Ascending aorta (tissue), 2 donors: ENCODE results near the gene CCDC12. TPM values are rescaled to one million over a fixed set of nuclear protein-coding genes. Genes with fewer than 3 reads are reported as not detected.

Experiments
- DNase-seq, 2 donors: peaks; one replicate each; pipeline ENCODE4 v3.0.0-alpha.2; 2019; ENCODE audit warnings: low spot score in 2 of 2
- H3K27ac ChIP-seq, 2 donors: fragments of 200-600 bp; sonication (generic); one replicate each; pipeline ENCODE4 v1.5.1; 2016 to 2017; ENCODE audit warnings: mild to moderate bottlenecking in 1 of 2
- H3K27me3 ChIP-seq: fragments of 200-600 bp; sonication (generic); one replicate; pipeline ENCODE4 v1.5.1; 2017
- H3K36me3 ChIP-seq, 2 donors: fragments of 200-600 bp; sonication (generic); one replicate each; pipeline ENCODE4 v1.5.1; 2016
- H3K4me1 ChIP-seq, 2 donors: fragments of 200-600 bp; sonication (generic); one replicate each; pipeline ENCODE4 v1.5.1; 2016 to 2017; ENCODE audit warnings: mild to moderate bottlenecking in 1 of 2
- H3K4me3 ChIP-seq, 2 donors: fragments of 200-600 bp; sonication (generic); one replicate each; pipeline ENCODE4 v1.5.1; 2016 to 2017; ENCODE audit warnings: mild to moderate bottlenecking in 1 of 2
- H3K9me3 ChIP-seq, 2 donors: fragments of 200-600 bp; sonication (generic); one replicate each; pipeline ENCODE4 v1.5.1; 2016
- CTCF ChIP-seq, 3 experiments: fragments of 200-600 bp in 2 of 3; fragments of 450-650 bp in 1 of 3; sonication (generic) in 2 of 3; IDR thresholded peaks; one replicate each; pipeline ENCODE4 v1.5.1; 2016 to 2019; ENCODE audit warnings: antibody characterized with exemption in 3 of 3, mild to moderate bottlenecking in 1 of 3, moderate library complexity in 1 of 3
- intact Hi-C: fragments of 100-400 bp; cut with DNase I; formaldehyde crosslinking; loops from one replicate; pipeline ENCODE4 v1.15.1; 2023
- total RNA-seq: library from RNA; depleted of rRNA; stranded (reverse); fragments of >200 nt; gene quantifications from one replicate; pipeline ENCODE4 v1.1.0, GENCODE V29; 2016

Gene CCDC12
- total RNA-seq, 1 donor from 2014 or later: 34.3 TPM

- intact Hi-C loops: no loop called here
- H3K4me1 ChIP-seq: no peaks in the 10 kb centered on the region
- H3K27ac ChIP-seq: no peak overlapping the region
- peak in 1 of 2 donors; percentile 2 for DNase-seq
- TF ChIP-seq CTCF (IDR thresholded peaks at IDR 0.05): no peak
- H3K27me3 ChIP-seq: no peaks in the 10 kb centered on the region
- H3K36me3 ChIP-seq: peaks cover 26 to 57% of the 10 kb centered on the region in 2 donors
- no peaks in the 10 kb centered on the region for H3K9me3 ChIP-seq
- H3K4me3 ChIP-seq: no peak overlapping the region
These were observed 23.8 kb upstream of the CCDC12 start for GRCh38 chr3:47000198-47000815.

GRCh38 chr3:46999516-47000197, 23.1 kb upstream of the CCDC12 start:
- no peaks in the 10 kb centered on the region for H3K4me1 ChIP-seq
- H3K27me3 ChIP-seq: no peaks in the 10 kb centered on the region
- no peak for TF ChIP-seq CTCF (IDR thresholded peaks at IDR 0.05)
- intact Hi-C loops: loop anchor here (5.0 kb wide), 1 partner anchor 292 kb away; no protein-coding TSS in a partner anchor
- H3K9me3 ChIP-seq: no peaks in the 10 kb centered on the region
- no peak overlapping the region for H3K27ac ChIP-seq
- no peak overlapping the region for H3K4me3 ChIP-seq
- DNase-seq: no peak
- H3K36me3 ChIP-seq: peaks cover 26 to 57% of the 10 kb centered on the region in 2 donors

GRCh38 chr3:46998852-46999515, 22.4 kb upstream of the CCDC12 start:
- TF ChIP-seq CTCF (IDR thresholded peaks at IDR 0.05): no peak
- Histone ChIP-seq H3K36me3 (peaks cover 22 to 50% of the 10 kb centered on the region in 2 donors), H3K4me3 (no peak overlapping the region), H3K4me1 (no peaks in the 10 kb centered on the region), H3K27ac (no peak overlapping the region), H3K9me3 (no peaks in the 10 kb centered on the region), H3K27me3 (no peaks in the 10 kb centered on the region)
- intact Hi-C loops: loop anchor here (1.0 to 5.0 kb wide), 2 partner anchors 76 to 292 kb away; no protein-coding TSS in a partner anchor
- DNase-seq: no peak

- no peak overlapping the region for H3K4me3 ChIP-seq
- intact Hi-C loops: loop anchor here (1.0 to 5.0 kb wide), 2 partner anchors 75 to 291 kb away; no protein-coding TSS in a partner anchor
- peak; percentile 69 to 83 (median 78) for TF ChIP-seq CTCF (IDR thresholded peaks at IDR 0.05)
- H3K27ac ChIP-seq: no peak overlapping the region
- peaks cover 21 to 49% of the 10 kb centered on the region in 2 donors for H3K36me3 ChIP-seq
- no peaks in the 10 kb centered on the region for H3K4me1 ChIP-seq
- no peaks in the 10 kb centered on the region for H3K27me3 ChIP-seq
- peak in 1 of 2 donors; percentile 9 for DNase-seq
- H3K9me3 ChIP-seq: no peaks in the 10 kb centered on the region
These were observed 21.7 kb upstream of the CCDC12 start for GRCh38 chr3:46998121-46998851.

- Histone ChIP-seq H3K36me3 (peaks cover 16 to 43% of the 10 kb centered on the region in 2 donors), H3K4me1 (no peaks in the 10 kb centered on the region), H3K9me3 (no peaks in the 10 kb centered on the region), H3K4me3 (no peak overlapping the region), H3K27ac (no peak overlapping the region), H3K27me3 (no peaks in the 10 kb centered on the region)
- no peak for TF ChIP-seq CTCF (IDR thresholded peaks at IDR 0.05)
- peak in 1 of 2 donors; percentile 7 for DNase-seq
- intact Hi-C loops: loop anchor here (1.0 to 5.0 kb wide), 2 partner anchors 74 to 290 kb away; no protein-coding TSS in a partner anchor
These were observed 21.0 kb upstream of the CCDC12 start for GRCh38 chr3:46997453-46998091.
